ENCODE data around the gene TIAM2.

Gene TIAM2

DNA sequence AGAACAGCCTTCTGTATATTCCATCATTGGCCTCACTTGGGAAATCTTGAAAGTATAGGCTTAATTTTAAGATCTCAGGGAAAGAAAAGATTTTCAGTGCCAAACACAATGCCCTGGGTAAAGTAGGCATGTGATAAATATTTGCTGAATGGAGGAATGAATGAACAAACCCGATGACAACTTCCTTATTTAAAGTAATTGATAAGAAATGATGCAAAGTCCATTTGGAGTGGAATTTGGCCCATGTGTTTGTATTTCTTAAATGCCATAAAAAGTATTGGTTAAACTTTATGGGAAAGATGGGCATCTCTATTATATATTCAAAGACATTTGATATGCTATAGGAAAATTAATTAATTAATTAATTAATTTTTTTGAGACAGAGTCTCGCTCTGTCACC is 3.7 kb downstream of the TIAM2 start:
- DNase-seq: no peak
- Histone ChIP-seq H3K9me3 (replicated peaks; ENCODE audit: insufficient read depth, low read length) (no peaks in the 10 kb centered on the region), H3K27ac (ENCODE audit: low read length) (no peak overlapping the region), H3K4me1 (ENCODE audit: low read length) (no peaks in the 10 kb centered on the region), H4K20me1 (ENCODE audit: insufficient read depth, low read length) (no peaks in the 10 kb centered on the region), H3K27me3 (replicated peaks; ENCODE audit: insufficient read depth, low read length) (no peaks in the 10 kb centered on the region), H3K9ac (ENCODE audit: low read length) (no peak overlapping the region), H3K36me3 (replicated peaks; ENCODE audit: insufficient read depth, low read length) (no peaks in the 10 kb centered on the region), H3K4me3 (ENCODE audit: low read length) (no peak overlapping the region), H2AFZ (ENCODE audit: low read length) (no peak overlapping the region), H3F3A (ENCODE audit: insufficient read depth, low read length) (no peaks in the 10 kb centered on the region), H3K4me2 (ENCODE audit: low read depth, low read length) (no peak overlapping the region), H3K79me2 (ENCODE audit: low read length) (no peaks in the 10 kb centered on the region), H3K9me2 (replicated peaks; ENCODE audit: insufficient read depth, low read length) (no peaks in the 10 kb centered on the region)
- TF ChIP-seq CTCF (IDR thresholded peaks at IDR 0.05; ENCODE audit: low read length): no peak
- no peak for TF ChIP-seq EZH2 (optimal IDR thresholded peaks at IDR 0.05; ENCODE audit: low read depth, low read length)
- no peak for TF ChIP-seq EZH2phosphoT487 (IDR thresholded peaks at IDR 0.05; ENCODE audit: low read length)

DNA sequence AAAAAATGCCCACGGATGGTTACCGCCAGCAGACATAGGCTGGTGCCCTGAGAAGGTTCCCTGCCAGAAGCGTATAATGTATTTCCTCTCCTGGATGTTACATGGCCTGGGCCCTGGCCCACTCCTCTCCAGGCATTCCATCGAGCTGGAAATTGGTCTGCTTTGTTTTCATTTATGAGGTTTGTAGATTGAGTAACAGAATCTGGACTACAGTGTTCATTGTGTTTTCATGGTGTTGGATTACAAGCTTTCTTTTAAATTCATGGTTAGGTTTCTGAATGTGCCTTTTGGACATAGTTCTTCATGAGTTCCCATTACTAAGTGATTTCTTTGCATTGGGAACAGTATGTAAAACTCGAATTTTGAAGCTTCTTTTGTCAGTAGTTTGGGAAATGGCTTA is 6.4 kb downstream of the TIAM2 start:
- TF ChIP-seq CTCF (IDR thresholded peaks at IDR 0.05; ENCODE audit: low read length) (no peak), EZH2 (optimal IDR thresholded peaks at IDR 0.05; ENCODE audit: low read depth, low read length) (no peak), EZH2phosphoT487 (IDR thresholded peaks at IDR 0.05; ENCODE audit: low read length) (no peak)
- Histone ChIP-seq H3K27ac (ENCODE audit: low read length) (no peak overlapping the region), H3K4me2 (ENCODE audit: low read depth, low read length) (no peak overlapping the region), H3K4me1 (ENCODE audit: low read length) (no peaks in the 10 kb centered on the region), H3F3A (ENCODE audit: insufficient read depth, low read length) (no peaks in the 10 kb centered on the region), H3K27me3 (replicated peaks; ENCODE audit: insufficient read depth, low read length) (no peaks in the 10 kb centered on the region), H3K36me3 (replicated peaks; ENCODE audit: insufficient read depth, low read length) (no peaks in the 10 kb centered on the region), H3K9me3 (replicated peaks; ENCODE audit: insufficient read depth, low read length) (no peaks in the 10 kb centered on the region), H2AFZ (ENCODE audit: low read length) (no peak overlapping the region), H3K4me3 (ENCODE audit: low read length) (no peak overlapping the region), H3K79me2 (ENCODE audit: low read length) (no peaks in the 10 kb centered on the region), H4K20me1 (ENCODE audit: insufficient read depth, low read length) (no peaks in the 10 kb centered on the region), H3K9ac (ENCODE audit: low read length) (no peak overlapping the region), H3K9me2 (replicated peaks; ENCODE audit: insufficient read depth, low read length) (no peaks in the 10 kb centered on the region)
- no peak for DNase-seq

DNA sequence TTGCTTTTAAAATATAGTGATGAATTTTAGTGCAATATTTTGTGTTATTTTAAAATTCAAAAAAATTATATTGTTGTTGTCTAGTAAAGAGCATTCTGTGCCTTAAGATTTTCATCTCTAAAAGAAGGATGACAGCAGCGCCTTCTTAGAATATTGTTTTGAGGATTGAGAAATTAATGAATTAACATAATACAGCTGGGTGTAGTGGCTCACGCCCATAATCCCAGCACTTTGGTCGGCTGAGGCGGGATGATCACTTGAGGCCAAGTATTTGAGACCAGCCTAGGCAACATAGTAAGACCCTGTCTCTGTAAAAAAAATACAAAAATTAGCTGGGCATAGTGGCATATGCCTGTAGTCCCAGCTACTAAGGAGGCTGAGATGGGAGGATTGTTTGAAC is 6.8 kb downstream of the TIAM2 start:
- no peaks in the 10 kb centered on the region for H3K27me3 ChIP-seq (replicated peaks; ENCODE audit: insufficient read depth, low read length)
- TF ChIP-seq CTCF (IDR thresholded peaks at IDR 0.05; ENCODE audit: low read length): no peak
- TF ChIP-seq EZH2 (optimal IDR thresholded peaks at IDR 0.05; ENCODE audit: low read depth, low read length): no peak
- TF ChIP-seq EZH2phosphoT487 (IDR thresholded peaks at IDR 0.05; ENCODE audit: low read length): no peak
- H3K9me3 ChIP-seq (replicated peaks; ENCODE audit: insufficient read depth, low read length): no peaks in the 10 kb centered on the region

More for the DNA sequence above, 6.8 kb downstream of the TIAM2 start:
- Histone ChIP-seq H3K4me1 (ENCODE audit: low read length) (no peaks in the 10 kb centered on the region), H3K4me2 (ENCODE audit: low read depth, low read length) (no peak overlapping the region), H4K20me1 (ENCODE audit: insufficient read depth, low read length) (no peaks in the 10 kb centered on the region), H3K9me2 (replicated peaks; ENCODE audit: insufficient read depth, low read length) (no peaks in the 10 kb centered on the region), H3F3A (ENCODE audit: insufficient read depth, low read length) (no peaks in the 10 kb centered on the region), H3K9ac (ENCODE audit: low read length) (no peak overlapping the region), H3K79me2 (ENCODE audit: low read length) (no peaks in the 10 kb centered on the region), H3K4me3 (ENCODE audit: low read length) (no peak overlapping the region), H3K36me3 (replicated peaks; ENCODE audit: insufficient read depth, low read length) (no peaks in the 10 kb centered on the region), H3K27ac (ENCODE audit: low read length) (no peak overlapping the region), H2AFZ (ENCODE audit: low read length) (no peak overlapping the region)
- no peak for DNase-seq

Data from MM.1S (cell line).